Measurements from ENCODE around the gene CBY1. TPM values are rescaled to one million over a fixed set of nuclear protein-coding genes. Genes with fewer than 3 reads are reported as not detected.

The CBY1 gene
- total RNA-seq, 4 donors from 2014 or later, result 21.0 to 46.6 (median 31.7) TPM

DNA sequence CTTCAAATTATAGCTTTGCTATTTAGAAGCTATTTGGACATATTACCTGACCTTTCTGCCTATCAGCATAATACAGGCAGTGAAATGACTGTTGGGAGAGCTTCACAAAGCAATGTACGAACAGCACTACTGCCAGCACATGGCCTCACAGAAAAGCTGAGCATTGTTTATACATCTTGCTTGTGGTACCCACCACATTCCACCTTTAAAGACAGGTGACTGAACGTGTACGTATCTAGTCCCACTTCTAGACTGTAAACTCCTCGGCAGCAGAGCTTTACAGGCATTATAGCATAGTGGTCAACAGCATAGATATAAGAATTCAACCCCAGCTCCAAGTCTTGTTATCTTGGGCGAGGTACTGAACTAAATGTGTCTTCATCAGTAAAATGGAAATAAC, 42.7 kb downstream of the CBY1 start:
- Histone ChIP-seq H3K27ac (peak overlapping the region; percentile 81 to 99 (median 94)), H3K27me3 (no peaks in the 10 kb centered on the region), H3K4me3 (peak overlapping the region; percentile 46 to 89), H3K36me3 (peaks cover 0 to 4% of the 10 kb centered on the region in 2 donors), H3K4me1 (peaks cover 0 to 68% (median 34%) of the 10 kb centered on the region in 3 donors), H3K9me3 (no peaks in the 10 kb centered on the region)
- no peak for ATAC-seq
- 16 to 23% methylated on average over 5 of the region's 5 CpGs for WGBS, 2 donors (ENCODE audit: low coverage in 1 of 2)
- TF ChIP-seq CTCF (IDR thresholded peaks at IDR 0.05) (no peak), POLR2A (IDR thresholded peaks at IDR 0.05) (no peak), EP300 (IDR thresholded peaks at IDR 0.05) (no peak), POLR2AphosphoS5 (IDR thresholded peaks at IDR 0.05) (no peak)

DNA sequence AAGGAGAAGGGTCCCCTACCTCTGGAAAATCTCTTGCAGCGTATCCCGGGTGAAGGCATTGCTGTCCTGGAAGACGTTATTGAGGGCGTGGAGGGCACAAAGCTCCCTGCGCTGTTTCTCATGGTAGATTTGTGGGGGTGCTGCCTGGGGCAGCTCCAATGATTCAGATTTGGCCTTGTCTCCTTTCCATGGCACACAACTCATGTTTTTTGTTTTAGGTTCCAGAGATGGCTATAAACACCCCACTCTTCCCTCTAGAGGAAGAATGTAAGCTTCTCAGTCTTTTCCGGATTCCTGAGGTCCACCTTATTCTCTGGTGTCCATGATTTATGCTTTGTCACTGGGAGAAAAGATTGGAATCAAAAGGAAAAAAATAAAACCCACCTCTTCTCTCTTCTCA, 43.3 kb downstream of the CBY1 start:
- ATAC-seq, result no peak
- Histone ChIP-seq H3K9me3 (no peaks in the 10 kb centered on the region), H3K4me3 (peak overlapping the region; percentile 46 to 89), H3K36me3 (no peaks in the 10 kb centered on the region), H3K4me1 (peaks cover 0 to 67% (median 34%) of the 10 kb centered on the region in 3 donors), H3K27ac (peak overlapping the region; percentile 81 to 99 (median 94)), H3K27me3 (no peaks in the 10 kb centered on the region)
- WGBS, 2 donors (ENCODE audit: low coverage in 1 of 2), result 17 to 20% methylated on average over 6 of the region's 6 CpGs
- no peak for TF ChIP-seq POLR2AphosphoS5 (IDR thresholded peaks at IDR 0.05)
- TF ChIP-seq EP300 (IDR thresholded peaks at IDR 0.05), result no peak
- TF ChIP-seq CTCF (IDR thresholded peaks at IDR 0.05), result no peak
- TF ChIP-seq POLR2A (IDR thresholded peaks at IDR 0.05), result no peak

DNA sequence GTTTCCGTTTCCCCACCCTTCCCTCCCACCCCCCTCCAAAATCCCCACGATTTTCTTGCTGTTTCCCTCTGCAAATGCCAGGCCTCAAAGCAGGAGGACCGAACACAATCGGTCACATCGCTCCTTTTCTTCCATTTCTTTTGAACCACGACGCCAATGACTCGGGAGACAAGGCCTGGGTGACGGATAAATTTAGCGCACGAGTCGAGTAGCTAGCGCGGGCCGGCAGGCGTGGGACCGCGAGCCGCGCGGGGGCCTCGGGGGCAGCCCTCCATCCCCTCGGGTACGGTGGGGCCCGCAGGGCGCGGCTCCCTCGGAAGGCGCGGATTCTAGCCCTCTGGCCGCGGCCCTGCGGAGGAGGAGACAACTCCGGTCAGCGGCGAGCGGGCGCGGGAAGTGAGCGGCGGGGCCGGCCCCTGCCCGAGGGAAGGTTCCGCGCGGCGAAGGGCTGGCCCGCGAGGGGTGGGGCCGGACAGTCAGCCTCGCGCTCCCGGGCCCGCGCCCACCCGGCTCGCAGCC, 43.9 kb downstream of the CBY1 start:
- Histone ChIP-seq H3K9me3 (no peaks in the 10 kb centered on the region), H3K36me3 (no peaks in the 10 kb centered on the region), H3K27ac (peak overlapping the region; percentile 81 to 99 (median 94)), H3K27me3 (no peaks in the 10 kb centered on the region), H3K4me3 (peak overlapping the region; percentile 46 to 89), H3K4me1 (peaks cover 0 to 66% (median 34%) of the 10 kb centered on the region in 3 donors)
- WGBS, 2 donors (ENCODE audit: low coverage in 1 of 2), result 0% methylated on average over 5 to 7 of the region's 57 CpGs
- peak; percentile 53 for ATAC-seq
- TF ChIP-seq POLR2AphosphoS5 (IDR thresholded peaks at IDR 0.05) (peak; percentile 51), CTCF (IDR thresholded peaks at IDR 0.05) (no peak)

DNA sequence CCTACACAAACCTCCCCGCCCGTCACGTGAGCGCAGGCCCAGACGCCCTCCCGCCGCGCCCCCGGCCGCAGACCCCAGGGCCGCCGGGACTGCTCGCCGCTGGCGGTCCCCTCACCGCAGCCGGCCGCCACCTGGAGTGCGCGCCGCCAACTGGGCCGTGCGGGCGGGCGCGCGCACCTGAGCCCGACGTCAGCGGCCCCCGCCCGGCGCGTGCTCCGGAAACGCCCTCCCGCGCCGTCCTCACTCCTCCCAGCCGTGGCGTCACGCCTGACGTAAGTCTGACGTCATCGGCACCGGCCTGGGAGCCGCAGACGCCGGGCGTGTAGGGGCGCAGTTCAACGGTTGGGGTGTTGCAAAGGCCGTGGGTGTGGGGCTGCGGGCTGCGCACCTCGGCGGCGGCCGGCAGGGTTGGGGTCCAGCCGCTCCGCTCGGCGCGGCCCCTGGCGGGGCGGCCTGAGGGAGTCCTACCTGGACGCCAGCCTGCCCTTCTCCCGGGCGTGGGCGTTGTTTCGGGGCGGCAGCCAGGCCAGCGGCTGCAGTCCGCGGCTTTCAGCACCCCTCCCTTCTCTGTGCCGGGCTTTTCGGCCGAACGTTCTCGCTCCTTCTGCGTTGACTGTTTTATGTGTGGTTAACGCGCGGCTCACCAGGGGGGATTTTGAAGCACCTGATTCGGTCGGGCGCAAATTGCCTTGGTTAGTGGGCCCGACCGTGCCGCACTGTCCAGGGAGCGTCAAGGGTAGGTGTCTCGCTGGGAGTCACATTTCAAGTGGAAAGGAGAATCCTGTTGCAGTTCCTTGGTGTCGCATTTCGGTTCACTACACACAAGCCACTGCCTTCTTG, 44.6 kb downstream of the CBY1 start, which contains the start of gene JOSD1:
JOSD1 (minus strand) TSS at position 155 of the 840 bp plus-strand sequence. CDS start 956 bp downstream, outside the sequence.
- TF ChIP-seq POLR2A (IDR thresholded peaks at IDR 0.05), result peak; percentile 92 to 97
- TF ChIP-seq CTCF (IDR thresholded peaks at IDR 0.05), result peak in 2 of 4 experiments; percentile 39 to 40
- TF ChIP-seq POLR2AphosphoS5 (IDR thresholded peaks at IDR 0.05), result peak; percentile 93
- TF ChIP-seq EP300 (IDR thresholded peaks at IDR 0.05), result peak; percentile 82
- H3K27me3 ChIP-seq, result no peaks in the 10 kb centered on the region
- H3K27ac ChIP-seq, result peak within 1 kb of the TSS; percentile 81 to 99 (median 94)
- H3K36me3 ChIP-seq, result no peaks in the 10 kb centered on the region
- peak; percentile 70 for ATAC-seq
- H3K4me3 ChIP-seq, result peak within 1 kb of the TSS; percentile 46 to 89
- no peaks in the 10 kb centered on the region for H3K9me3 ChIP-seq
- H3K4me1 ChIP-seq, result peaks cover 0 to 59% (median 30%) of the 10 kb centered on the region in 3 donors
- 3 to 5% methylated on average over 4 to 11 of the region's 94 CpGs for WGBS, 2 donors (ENCODE audit: low coverage in 1 of 2)
